CD8-positive, alpha-beta memory T cell (primary cell): Measurements from ENCODE around the gene MDFI. TPM values are rescaled to one million over a fixed set of nuclear protein-coding genes. Genes with fewer than 3 reads are reported as not detected.

Experiments used
- CTCF ChIA-PET: fragments of 350-600 bp; sonication (Branson Sonifier 250); formaldehyde crosslinking; loops from one replicate; lab custom pipeline; 2021; ENCODE audit warnings: antibody characterized with exemption; lab: Charles Lee
- POLR2A ChIA-PET: fragments of 350-600 bp; sonication (Branson Sonifier 250); formaldehyde crosslinking; loops from one replicate; lab custom pipeline; 2021; ENCODE audit warnings: antibody characterized with exemption; lab: Charles Lee
- DNase-seq, 5 donors: peaks; one replicate each; pipeline versions ENCODE4 v3.0.0 to v3.0.0-alpha.2; 2020 to 2022; ENCODE audit warnings: mixed read lengths in 1 of 5
- H3K27ac ChIP-seq: one replicate; pipeline ENCODE4 v1.7.0; 2013; ENCODE audit warnings: low read depth, mild to moderate bottlenecking, low read length, moderate library complexity
- H3K27me3 ChIP-seq: 2 replicates; pipeline ENCODE4 v1.7.0; 2013; ENCODE audit warnings: low read length, mild to moderate bottlenecking; ENCODE audit not compliant: insufficient read depth, poor library complexity, severe bottlenecking
- H3K36me3 ChIP-seq: 2 replicates; pipeline ENCODE4 v1.7.0; 2013; ENCODE audit warnings: mild to moderate bottlenecking, low read length, moderate library complexity; ENCODE audit not compliant: insufficient read depth
- H3K4me1 ChIP-seq: 2 replicates; pipeline ENCODE4 v1.7.0; 2013; ENCODE audit warnings: mild to moderate bottlenecking, low read length, moderate library complexity; ENCODE audit not compliant: insufficient read depth
- H3K4me3 ChIP-seq: 2 replicates; pipeline ENCODE4 v1.7.0; 2013; ENCODE audit warnings: mild to moderate bottlenecking, low read length
- H3K9me3 ChIP-seq: 2 replicates; pipeline ENCODE4 v1.7.0; 2013; ENCODE audit warnings: mild to moderate bottlenecking, low read length
- H3K27ac Mint-ChIP-seq, 8 donors: one replicate each; pipeline ENCODE4 v1.8.0; 2020 to 2021; ENCODE audit warnings: mixed read lengths in 8 of 8, mild to moderate bottlenecking in 6 of 8, inconsistent platforms in 3 of 8, moderate library complexity in 3 of 8
- H3K27me3 Mint-ChIP-seq, 2 donors: one replicate each; pipeline ENCODE4 v1.8.0; 2020 to 2021; ENCODE audit warnings: mixed read lengths in 2 of 2, mild to moderate bottlenecking in 1 of 2, moderate library complexity in 1 of 2
- H3K36me3 Mint-ChIP-seq, 3 donors: one replicate each; pipeline ENCODE4 v1.8.0; 2020 to 2021; ENCODE audit warnings: mixed read lengths in 3 of 3, inconsistent platforms in 1 of 3, mild to moderate bottlenecking in 1 of 3
- H3K4me1 Mint-ChIP-seq, 3 donors: one replicate each; pipeline ENCODE4 v1.8.0; 2020 to 2021; ENCODE audit warnings: mixed read lengths in 3 of 3, inconsistent platforms in 1 of 3, mild to moderate bottlenecking in 1 of 3
- H3K4me3 Mint-ChIP-seq, 7 donors: one replicate each; pipeline ENCODE4 v1.8.0; 2020 to 2021; ENCODE audit warnings: mixed read lengths in 7 of 7, mild to moderate bottlenecking in 6 of 7, moderate library complexity in 4 of 7, inconsistent platforms in 2 of 7
- H3K9me3 Mint-ChIP-seq, 5 donors: one replicate each; pipeline ENCODE4 v1.8.0; 2020 to 2022; ENCODE audit warnings: mixed read lengths in 5 of 5, mild to moderate bottlenecking in 3 of 5, moderate library complexity in 2 of 5, inconsistent platforms in 1 of 5
- polyA plus RNA-seq: library from polyadenylated mRNA; unstranded; fragments of 300-500 nt; fragmentation: Illumina TruSeq; gene quantifications from one replicate; pipeline ENCODE4 v1.2.3, GENCODE V29; 2021
- total RNA-seq, 2 experiments: library from RNA; stranded (reverse); gene quantifications; one replicate each; pipeline ENCODE4 v1.2.3, GENCODE V29; 2021

Gene MDFI
- total and polyA plus RNA-seq, 3 experiments from 2014 or later: not detected

GRCh38 chr6:41594326-41594725, 43.9 kb upstream of the MDFI start:
- no peak overlapping the region for H3K4me3 ChIP-seq
- H3K9me3 Mint-ChIP-seq: no peaks in the 10 kb centered on the region
- no peak overlapping the region for H3K27ac ChIP-seq
- H3K36me3 ChIP-seq: no peaks in the 10 kb centered on the region
- no peak overlapping the region for H3K27ac Mint-ChIP-seq
- H3K27me3 ChIP-seq: no peaks in the 10 kb centered on the region
- no peaks in the 10 kb centered on the region for H3K4me1 ChIP-seq
- ChIA-PET POLR2A (no interaction called here), CTCF (interaction anchor here (0.7 to 7.9 kb wide), 3 partner anchors 8 to 226 kb away, joined by 3 to 73 read pairs (median 4); no protein-coding TSS in a partner anchor)
- peaks cover 0 to 33% (median 0%) of the 10 kb centered on the region in 3 donors for H3K36me3 Mint-ChIP-seq
- H3K9me3 ChIP-seq: no peaks in the 10 kb centered on the region
- no peak for DNase-seq
- H3K27me3 Mint-ChIP-seq: no peaks in the 10 kb centered on the region
- no peak overlapping the region for H3K4me3 Mint-ChIP-seq
- peaks cover 0 to 6% (median 0%) of the 10 kb centered on the region in 3 donors for H3K4me1 Mint-ChIP-seq

- Mint-ChIP-seq H3K36me3 (peaks cover 0 to 31% (median 0%) of the 10 kb centered on the region in 3 donors), H3K4me1 (peaks cover 0 to 6% (median 0%) of the 10 kb centered on the region in 3 donors), H3K27ac (no peak overlapping the region), H3K27me3 (no peaks in the 10 kb centered on the region), H3K4me3 (no peak overlapping the region), H3K9me3 (no peaks in the 10 kb centered on the region)
- no peaks in the 10 kb centered on the region for H3K9me3 ChIP-seq
- H3K4me3 ChIP-seq: no peak overlapping the region
- no peaks in the 10 kb centered on the region for H3K27me3 ChIP-seq
- CTCF ChIA-PET: interaction anchor here (0.7 to 7.9 kb wide), 4 partner anchors 8 to 226 kb away, joined by 3 to 73 read pairs (median 4); no protein-coding TSS in a partner anchor
- POLR2A ChIA-PET: no interaction called here
- H3K27ac ChIP-seq: no peak overlapping the region
- no peaks in the 10 kb centered on the region for H3K36me3 ChIP-seq
- no peak for DNase-seq
- H3K4me1 ChIP-seq: no peaks in the 10 kb centered on the region
Measured at GRCh38 chr6:41594766-41595165, 43.5 kb upstream of the MDFI start.

- Histone ChIP-seq H3K4me3 (no peak overlapping the region), H3K9me3 (no peaks in the 10 kb centered on the region), H3K4me1 (no peaks in the 10 kb centered on the region), H3K27me3 (no peaks in the 10 kb centered on the region), H3K27ac (no peak overlapping the region), H3K36me3 (no peaks in the 10 kb centered on the region)
- no peaks in the 10 kb centered on the region for H3K9me3 Mint-ChIP-seq
- no peak for DNase-seq
- no peak overlapping the region for H3K27ac Mint-ChIP-seq
- no peaks in the 10 kb centered on the region for H3K27me3 Mint-ChIP-seq
- ChIA-PET CTCF (interaction anchor here (1.5 to 7.9 kb wide), 2 partner anchors 88 to 171 kb away, joined by 4 to 73 read pairs; no protein-coding TSS in a partner anchor), POLR2A (no interaction called here)
- H3K36me3 Mint-ChIP-seq: peaks cover 0 to 30% (median 0%) of the 10 kb centered on the region in 3 donors
- no peak overlapping the region for H3K4me3 Mint-ChIP-seq
- H3K4me1 Mint-ChIP-seq: peaks cover 0 to 6% (median 0%) of the 10 kb centered on the region in 3 donors
Measured at GRCh38 chr6:41595166-41595565, 43.1 kb upstream of the MDFI start.

DNA sequence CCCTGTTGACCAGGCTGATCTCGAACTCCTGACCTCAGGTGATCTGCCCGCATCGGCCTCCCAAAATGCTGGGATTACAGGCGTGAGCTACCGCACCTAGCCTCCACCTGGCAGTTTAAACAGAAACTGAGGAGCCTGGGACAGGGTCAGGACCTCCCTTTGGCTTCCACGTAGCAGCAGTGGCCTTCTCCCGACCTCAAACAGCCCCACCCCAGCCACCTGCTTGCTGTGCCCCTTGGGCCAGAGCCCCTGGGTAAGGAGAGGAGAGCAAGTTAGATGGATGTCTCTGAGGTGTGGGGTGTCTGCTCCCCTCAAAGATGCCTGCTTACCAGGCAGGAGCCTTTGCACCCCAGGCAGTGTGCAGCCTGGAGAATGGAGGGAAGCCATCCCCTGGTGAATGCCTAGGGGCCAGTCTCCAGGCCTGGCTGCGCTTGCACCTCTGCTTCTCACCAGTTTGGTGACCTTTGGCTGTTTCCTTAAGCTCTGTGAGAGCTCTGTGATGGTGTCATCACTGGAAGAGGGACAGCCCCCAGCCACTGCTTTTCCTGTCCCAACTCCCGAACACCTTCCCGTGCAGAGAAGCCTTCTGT, 42.1 kb upstream of the MDFI start:
- H3K27me3 ChIP-seq: no peaks in the 10 kb centered on the region
- Mint-ChIP-seq H3K4me1 (peaks cover 0 to 6% (median 0%) of the 10 kb centered on the region in 3 donors), H3K36me3 (peaks cover 0 to 25% (median 0%) of the 10 kb centered on the region in 3 donors), H3K4me3 (no peak overlapping the region), H3K27me3 (no peaks in the 10 kb centered on the region), H3K27ac (no peak overlapping the region), H3K9me3 (no peaks in the 10 kb centered on the region)
- DNase-seq: no peak
- ChIA-PET CTCF (interaction anchor here (1.0 to 7.9 kb wide), 6 partner anchors 9 to 228 kb away, joined by 3 to 73 read pairs (median 4); no protein-coding TSS in a partner anchor), POLR2A (no interaction called here)
- no peak overlapping the region for H3K27ac ChIP-seq
- H3K4me1 ChIP-seq: no peaks in the 10 kb centered on the region
- no peaks in the 10 kb centered on the region for H3K9me3 ChIP-seq
- no peak overlapping the region for H3K4me3 ChIP-seq
- H3K36me3 ChIP-seq: no peaks in the 10 kb centered on the region

GRCh38 chr6:41596807-41597206, 41.5 kb upstream of the MDFI start:
- Histone ChIP-seq H3K27me3 (no peaks in the 10 kb centered on the region), H3K9me3 (no peaks in the 10 kb centered on the region), H3K4me1 (no peaks in the 10 kb centered on the region), H3K36me3 (no peaks in the 10 kb centered on the region), H3K27ac (no peak overlapping the region), H3K4me3 (no peak overlapping the region)
- no peaks in the 10 kb centered on the region for H3K27me3 Mint-ChIP-seq
- peaks cover 0 to 23% (median 0%) of the 10 kb centered on the region in 3 donors for H3K36me3 Mint-ChIP-seq
- ChIA-PET POLR2A (no interaction called here), CTCF (interaction anchor here (1.0 to 2.6 kb wide), 4 partner anchors 8 to 228 kb away, joined by 3 to 10 read pairs (median 4); no protein-coding TSS in a partner anchor)
- no peak for DNase-seq
- H3K4me3 Mint-ChIP-seq: no peak overlapping the region
- no peaks in the 10 kb centered on the region for H3K9me3 Mint-ChIP-seq
- no peak overlapping the region for H3K27ac Mint-ChIP-seq
- peaks cover 0 to 2% (median 0%) of the 10 kb centered on the region in 3 donors for H3K4me1 Mint-ChIP-seq

- H3K4me1 Mint-ChIP-seq: no peaks in the 10 kb centered on the region
- peaks cover 0 to 21% (median 0%) of the 10 kb centered on the region in 3 donors for H3K36me3 Mint-ChIP-seq
- ChIA-PET CTCF (interaction anchor here (1.0 to 2.6 kb wide), 4 partner anchors 8 to 229 kb away, joined by 3 to 10 read pairs (median 4); no protein-coding TSS in a partner anchor), POLR2A (no interaction called here)
- no peaks in the 10 kb centered on the region for H3K36me3 ChIP-seq
- no peak overlapping the region for H3K4me3 ChIP-seq
- no peak for DNase-seq
- no peaks in the 10 kb centered on the region for H3K27me3 Mint-ChIP-seq
- no peak overlapping the region for H3K4me3 Mint-ChIP-seq
- H3K27ac ChIP-seq: no peak overlapping the region
- H3K9me3 ChIP-seq: no peaks in the 10 kb centered on the region
- no peaks in the 10 kb centered on the region for H3K27me3 ChIP-seq
- no peaks in the 10 kb centered on the region for H3K9me3 Mint-ChIP-seq
- H3K4me1 ChIP-seq: no peaks in the 10 kb centered on the region
- H3K27ac Mint-ChIP-seq: no peak overlapping the region
Measured at GRCh38 chr6:41597246-41598000, 40.8 kb upstream of the MDFI start.

DNA sequence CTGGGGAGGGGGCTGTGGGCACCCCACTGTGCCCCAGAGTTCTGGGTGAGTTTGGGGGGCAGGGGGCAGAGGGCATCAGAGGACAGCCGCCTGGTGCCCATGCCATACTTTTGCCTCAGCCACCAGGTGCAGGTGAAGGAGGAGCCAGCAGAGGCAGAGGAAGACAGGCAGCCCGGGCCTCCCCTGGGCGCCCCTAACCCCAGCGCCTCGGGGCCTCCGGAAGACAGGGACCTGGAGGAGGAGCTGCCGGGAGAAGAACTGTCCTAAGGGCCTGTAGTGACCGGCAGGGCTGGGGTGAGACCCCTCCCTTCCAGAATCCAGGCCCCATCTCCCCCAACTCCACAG, 39.6 kb upstream of the MDFI start:
- Histone ChIP-seq H3K36me3 (no peaks in the 10 kb centered on the region), H3K9me3 (no peaks in the 10 kb centered on the region), H3K4me1 (peaks cover 8% of the 10 kb centered on the region), H3K27me3 (peaks cover 4% of the 10 kb centered on the region), H3K4me3 (no peak overlapping the region), H3K27ac (no peak overlapping the region)
- Mint-ChIP-seq H3K36me3 (peaks cover 0 to 21% (median 0%) of the 10 kb centered on the region in 3 donors), H3K4me1 (peaks cover 5 to 11% (median 6%) of the 10 kb centered on the region in 3 donors), H3K27me3 (peaks cover 0 to 3% of the 10 kb centered on the region in 2 donors), H3K4me3 (no peak overlapping the region), H3K9me3 (no peaks in the 10 kb centered on the region), H3K27ac (no peak overlapping the region)
- POLR2A ChIA-PET: no interaction called here
- CTCF ChIA-PET: interaction anchor here (2.6 kb wide), 1 partner anchor 85 kb away, joined by 10 read pairs; no protein-coding TSS in a partner anchor
- no peak for DNase-seq
